H54 (cell line): ENCODE measurements around the gene PAX3.

Experiments
- DNase-seq: peaks from one replicate; pipeline ENCODE4 v3.0.0; 2011; ENCODE audit warnings: low spot score, mixed read lengths; ENCODE audit not compliant: insufficient read length
- FAIRE-seq: peaks from 3 replicates; lab custom pipeline; 2011; peaks lifted over from hg19 to GRCh38; lab: Jason Lieb, UNC
- POLR2A ChIP-seq: IDR thresholded peaks from 2 replicates; pipeline ENCODE4 v1.6.1; 2011; ENCODE audit warnings: low read depth, mild to moderate bottlenecking, low read length

The PAX3 gene

DNA sequence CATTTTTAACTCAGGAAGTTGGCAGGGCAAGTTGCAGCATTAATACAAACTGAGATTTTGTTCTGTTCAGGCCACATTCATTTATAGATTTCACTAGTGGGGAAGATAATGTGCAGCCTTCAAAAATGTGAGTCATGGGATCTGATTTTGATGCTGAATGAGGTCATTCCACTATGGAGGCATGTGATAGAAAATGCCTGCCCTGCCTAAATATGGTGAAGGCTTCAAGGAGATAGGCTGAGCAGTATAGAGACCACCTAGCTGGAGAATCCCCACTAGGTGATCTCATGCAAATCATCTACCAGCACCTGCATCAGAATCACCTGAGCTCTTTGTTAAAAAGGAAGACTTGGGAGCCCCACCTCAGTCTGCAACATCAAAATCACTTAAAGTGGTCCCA is 43.7 kb downstream of the PAX3 start:
- FAIRE-seq (no peak), DNase-seq (no peak)
- no peak for TF ChIP-seq POLR2A

DNA sequence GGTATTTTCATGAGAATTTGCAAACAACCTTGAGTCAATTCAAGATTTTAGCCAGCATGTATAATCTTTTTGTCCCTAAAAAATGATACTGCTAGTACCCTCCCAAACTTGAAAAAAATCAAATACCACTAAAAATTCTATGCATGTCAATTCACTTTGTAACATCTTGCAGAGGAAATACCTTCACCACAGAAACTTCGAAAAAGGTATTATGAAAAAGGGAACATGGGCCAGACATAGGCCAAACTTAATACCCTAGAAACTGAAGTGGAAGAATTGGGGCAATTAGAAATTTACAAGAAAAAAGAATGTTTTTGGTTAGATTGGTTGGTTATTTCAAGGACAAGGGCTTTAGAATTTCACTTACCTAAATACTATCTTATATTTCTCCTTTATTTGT is 48.5 kb downstream of the PAX3 start:
- no peak for FAIRE-seq
- no peak for DNase-seq
- no peak for TF ChIP-seq POLR2A

DNA sequence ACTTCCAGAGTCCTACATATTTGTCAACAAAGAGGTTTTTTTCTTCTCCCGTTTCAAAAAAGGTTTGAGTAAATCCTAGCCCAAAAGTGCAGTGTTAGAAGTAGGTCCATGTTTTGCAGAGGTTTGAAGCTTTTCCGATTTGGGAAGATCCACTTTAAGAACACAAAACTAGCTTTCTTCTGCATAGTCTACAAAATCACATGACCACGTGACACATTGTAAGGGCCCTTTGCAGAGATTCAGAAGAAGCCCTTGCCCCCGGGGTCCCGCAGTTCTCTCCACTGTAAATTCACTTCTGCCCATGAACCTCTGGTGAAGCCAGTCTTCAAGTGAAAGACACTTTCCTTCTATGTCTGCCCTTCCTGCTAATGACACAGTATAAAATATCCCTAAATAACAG is 49.4 kb downstream of the PAX3 start:
- no peak for FAIRE-seq
- no peak for DNase-seq
- no peak for TF ChIP-seq POLR2A

DNA sequence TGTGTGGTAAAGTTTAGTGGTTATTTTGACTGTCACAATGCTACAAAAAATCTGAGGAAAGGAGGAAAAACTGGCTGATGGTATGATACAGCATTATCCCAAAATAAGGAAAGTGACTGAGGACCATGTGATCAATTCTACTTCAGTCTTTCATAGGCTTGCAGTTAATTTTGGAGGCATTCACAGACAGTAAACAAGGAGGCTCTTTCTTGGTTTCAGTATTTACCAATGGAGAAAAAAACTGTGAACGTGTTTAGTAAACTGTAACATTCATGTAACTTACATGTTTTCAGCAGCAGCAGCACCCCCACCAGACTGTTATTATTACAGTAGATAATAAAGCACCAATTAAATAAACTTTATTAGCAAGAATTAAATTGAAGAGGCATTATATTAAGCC is 50.0 kb downstream of the PAX3 start:
- FAIRE-seq: no peak
- DNase-seq: no peak
- no peak for TF ChIP-seq POLR2A

DNA sequence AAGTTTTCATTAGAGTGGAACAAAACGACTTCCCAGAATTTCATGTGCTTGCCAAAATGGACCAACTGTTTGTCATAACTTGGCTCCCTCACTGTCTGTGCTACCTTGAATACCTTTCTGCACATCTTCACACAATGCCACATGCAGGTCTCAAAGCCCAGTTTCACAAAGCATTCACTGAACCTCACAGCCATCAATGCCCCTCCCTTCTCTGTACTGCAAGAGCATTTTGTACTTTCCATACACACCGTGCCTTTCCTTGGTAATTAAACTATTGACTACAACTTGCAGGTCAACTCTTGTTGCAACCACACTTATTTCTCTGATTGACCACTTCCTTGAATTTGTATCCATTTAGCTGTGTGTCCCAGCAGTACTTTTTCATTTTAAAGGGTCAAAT is 50.5 kb downstream of the PAX3 start:
- FAIRE-seq (no peak), DNase-seq (no peak)

DNA sequence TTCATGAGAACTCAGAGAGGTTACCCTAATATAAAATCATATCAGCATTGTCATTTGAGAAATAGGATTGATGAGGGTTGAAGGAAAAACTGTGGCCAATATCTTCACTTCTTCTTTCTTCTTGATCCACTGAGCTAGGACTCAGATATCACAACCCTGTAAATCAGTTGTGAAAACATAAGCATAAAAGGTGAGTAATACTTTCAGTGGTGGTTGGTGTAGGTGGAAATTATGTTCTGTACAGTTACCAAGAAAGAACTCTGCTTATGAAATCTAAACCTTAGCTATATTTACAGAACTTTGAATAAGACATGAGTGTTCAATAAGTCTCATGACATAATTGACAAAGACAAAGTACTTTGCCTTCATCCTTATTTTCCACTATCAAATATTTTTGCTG is 56.3 kb downstream of the PAX3 start:
- no peak for TF ChIP-seq POLR2A
- no peak for FAIRE-seq
- DNase-seq: no peak

More for the DNA sequence above, 50.5 kb downstream of the PAX3 start:
- no peak for TF ChIP-seq POLR2A

DNA sequence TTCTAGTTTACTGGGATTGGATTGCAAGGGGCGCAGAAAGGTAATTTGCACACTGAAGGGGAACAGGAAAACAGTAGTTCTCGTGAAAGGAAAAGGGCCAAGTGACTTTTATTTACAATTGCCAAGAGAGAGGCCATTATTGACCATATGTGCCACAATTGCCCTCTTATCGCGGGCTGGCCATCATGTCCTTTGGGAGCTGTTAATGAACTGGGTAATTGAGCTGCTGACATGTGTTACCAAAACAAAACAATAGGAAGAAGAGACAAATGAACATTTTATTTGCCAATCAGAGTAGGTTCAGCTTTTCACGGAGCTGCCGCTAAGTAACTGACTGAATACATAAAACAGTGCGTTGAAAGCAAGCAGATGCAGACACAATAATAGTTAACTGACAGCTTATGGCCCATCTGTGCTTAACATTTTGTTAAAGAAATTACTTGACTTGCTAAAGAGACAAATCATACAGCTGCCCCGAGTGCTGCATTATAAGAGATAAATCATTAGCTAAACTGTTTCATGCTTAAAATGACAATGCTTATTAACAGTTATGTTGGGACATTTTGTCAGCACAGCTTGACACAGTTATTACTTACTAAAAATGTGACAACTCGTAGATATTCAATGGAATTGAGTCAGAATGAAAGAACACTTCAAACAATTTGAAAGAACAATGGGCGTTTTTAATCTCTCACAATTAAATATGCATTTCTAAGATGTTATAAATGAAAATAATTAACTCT is 57.5 kb downstream of the PAX3 start:
- DNase-seq: no peak
- TF ChIP-seq POLR2A: no peak
- FAIRE-seq: no peak

DNA sequence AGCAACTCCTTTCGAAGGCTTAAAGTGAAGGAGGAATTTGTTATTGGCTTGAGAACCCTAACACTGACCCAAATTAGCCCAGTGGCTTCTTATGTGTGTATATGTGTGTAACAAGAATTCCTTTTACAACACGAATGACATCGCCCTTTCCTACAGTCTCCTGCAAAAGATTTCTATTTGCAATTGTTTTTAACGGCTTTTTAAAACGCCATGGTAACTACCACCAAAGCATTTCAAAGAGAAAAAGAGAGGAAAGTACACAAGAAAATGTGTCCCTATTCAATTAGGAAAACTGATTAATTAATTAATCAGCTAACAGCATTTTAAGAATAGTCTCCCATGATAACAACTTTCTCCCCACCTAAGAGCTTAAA is 58.1 kb downstream of the PAX3 start:
- FAIRE-seq (no peak), DNase-seq (no peak)
- no peak for TF ChIP-seq POLR2A

DNA sequence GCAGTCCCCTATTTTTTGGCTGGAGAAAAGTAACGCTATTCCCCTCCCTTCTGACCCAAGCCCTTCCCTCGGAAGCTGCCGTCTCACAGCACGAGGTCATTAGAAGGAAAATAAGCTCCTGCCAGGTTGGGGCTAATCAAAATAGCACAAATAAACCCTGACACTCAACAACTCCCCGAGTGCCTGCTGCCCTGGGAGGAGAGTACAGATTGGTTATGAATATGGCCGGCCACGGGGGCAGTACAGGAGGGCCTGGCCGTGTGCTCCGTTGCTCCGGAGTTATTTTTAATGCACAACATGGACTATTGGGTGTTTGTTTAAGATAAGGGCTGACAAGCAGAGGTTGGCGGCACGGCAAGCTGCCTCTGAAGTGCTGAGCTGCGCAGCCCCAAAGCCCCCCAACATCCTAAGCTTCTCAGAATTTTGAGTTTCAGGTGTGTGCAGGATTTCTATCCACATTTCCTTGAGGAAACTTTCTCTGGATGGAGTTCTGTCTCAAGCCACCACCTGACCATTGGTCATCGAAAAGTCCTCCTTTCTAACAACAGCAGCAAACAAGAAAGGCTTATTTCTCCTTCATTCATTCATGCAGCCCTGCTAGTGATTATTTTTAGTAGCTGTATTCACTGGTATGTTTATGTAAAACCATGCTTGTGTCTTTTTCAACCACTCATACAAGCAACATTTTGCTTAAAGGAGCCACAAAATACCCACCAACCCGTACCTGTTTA is 58.7 kb downstream of the PAX3 start:
- no peak for TF ChIP-seq POLR2A
- DNase-seq: no peak

DNA sequence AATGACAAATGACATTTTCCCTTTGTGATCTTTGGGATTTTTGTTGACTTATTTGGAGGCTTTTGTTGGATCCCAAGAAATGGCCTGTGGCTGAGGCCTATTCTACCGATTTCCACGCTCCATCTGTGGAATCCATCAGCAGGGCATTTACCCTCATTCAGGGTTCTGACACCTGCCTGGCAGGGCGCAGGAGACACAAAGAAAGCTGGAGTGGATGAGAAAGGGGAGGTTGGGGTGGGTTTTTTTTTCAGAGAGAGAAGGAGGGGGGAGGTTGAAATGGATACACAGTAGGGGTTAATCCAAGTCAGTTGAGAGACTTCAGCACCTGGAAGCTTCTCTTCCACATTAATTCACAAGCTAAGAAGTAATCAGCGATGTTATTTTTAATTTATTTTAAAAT is 59.7 kb downstream of the PAX3 start:
- TF ChIP-seq POLR2A: no peak
- DNase-seq (no peak), FAIRE-seq (no peak)

More for the DNA sequence above, 58.7 kb downstream of the PAX3 start:
- no peak for FAIRE-seq

DNA sequence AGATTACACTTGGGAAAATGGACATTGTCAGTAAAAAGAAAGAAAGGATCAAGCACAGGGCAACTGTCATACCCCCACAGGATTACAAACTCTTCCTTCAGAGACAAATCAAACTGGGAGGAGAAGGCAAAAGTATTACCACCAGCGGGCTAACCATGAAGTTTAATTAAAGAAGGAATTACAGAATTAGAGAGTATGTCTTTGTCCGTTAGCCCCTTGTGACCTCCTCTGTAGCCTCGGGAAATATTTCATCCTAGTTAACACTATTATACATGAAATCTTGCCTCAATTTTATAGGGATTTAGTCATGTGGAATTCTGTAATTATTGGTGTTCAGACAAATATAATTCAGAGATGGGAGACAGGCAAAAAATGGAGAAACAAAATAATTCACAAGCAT is 60.7 kb downstream of the PAX3 start:
- DNase-seq (no peak), FAIRE-seq (no peak)
- no peak for TF ChIP-seq POLR2A

DNA sequence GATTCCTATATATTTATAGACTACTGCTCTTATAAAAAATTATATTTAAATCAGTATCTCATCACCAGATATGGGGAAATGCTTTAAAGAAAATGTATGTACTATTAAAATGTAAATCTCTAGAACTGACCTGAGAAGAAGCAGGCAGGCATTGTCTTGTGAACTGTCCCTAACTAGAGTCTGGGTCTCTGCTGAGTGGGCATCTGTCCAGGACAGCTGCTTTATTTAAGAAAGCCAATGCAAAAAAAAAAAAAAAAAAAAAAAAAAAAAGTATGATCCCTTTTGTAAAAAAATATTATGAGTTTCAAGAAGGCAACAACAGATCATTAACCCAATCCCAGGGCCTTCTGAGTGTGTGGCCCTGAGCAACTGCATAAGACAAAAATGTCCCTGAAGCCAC is 66.0 kb downstream of the PAX3 start:
- TF ChIP-seq POLR2A: no peak
- DNase-seq (no peak), FAIRE-seq (no peak)

DNA sequence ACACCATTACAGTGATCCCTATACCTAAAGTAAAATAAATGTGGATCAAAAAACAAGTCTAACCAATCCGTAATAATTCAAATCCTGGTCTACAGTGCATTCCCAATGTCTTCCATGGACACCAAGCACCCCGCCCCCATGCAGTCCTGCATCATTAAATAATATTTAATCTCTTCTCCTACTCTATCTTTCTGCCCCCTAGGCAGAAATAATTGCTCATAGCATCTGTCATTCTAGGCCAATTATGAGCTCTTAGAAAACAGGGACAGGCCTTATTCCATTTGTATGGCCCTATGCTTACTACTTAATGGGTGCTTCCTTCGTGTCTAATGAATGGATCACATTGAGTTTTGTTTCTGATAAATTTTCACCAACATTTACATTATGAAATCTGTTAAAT is 66.4 kb downstream of the PAX3 start:
- DNase-seq: no peak
- TF ChIP-seq POLR2A: no peak
- no peak for FAIRE-seq

DNA sequence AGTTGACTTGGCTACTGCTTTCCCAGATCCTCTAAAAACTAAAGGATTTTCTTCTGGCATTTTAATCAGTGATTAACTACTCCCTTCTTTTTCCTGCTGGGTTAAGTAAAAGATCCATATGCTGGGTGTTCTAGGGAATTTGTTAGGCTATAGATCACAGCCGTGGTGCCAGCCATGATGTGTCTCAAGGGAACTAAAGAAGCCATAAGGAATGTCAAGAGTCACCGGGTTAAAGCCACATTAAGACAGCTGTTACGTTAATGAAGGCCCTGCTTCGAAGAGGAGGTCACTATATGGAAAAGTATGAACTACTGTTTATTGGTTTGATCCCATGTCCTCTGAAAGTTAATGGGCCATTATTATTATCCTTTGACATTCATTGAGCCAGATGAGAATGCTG is 70.7 kb downstream of the PAX3 start:
- TF ChIP-seq POLR2A: no peak
- no peak for FAIRE-seq
- DNase-seq: no peak

DNA sequence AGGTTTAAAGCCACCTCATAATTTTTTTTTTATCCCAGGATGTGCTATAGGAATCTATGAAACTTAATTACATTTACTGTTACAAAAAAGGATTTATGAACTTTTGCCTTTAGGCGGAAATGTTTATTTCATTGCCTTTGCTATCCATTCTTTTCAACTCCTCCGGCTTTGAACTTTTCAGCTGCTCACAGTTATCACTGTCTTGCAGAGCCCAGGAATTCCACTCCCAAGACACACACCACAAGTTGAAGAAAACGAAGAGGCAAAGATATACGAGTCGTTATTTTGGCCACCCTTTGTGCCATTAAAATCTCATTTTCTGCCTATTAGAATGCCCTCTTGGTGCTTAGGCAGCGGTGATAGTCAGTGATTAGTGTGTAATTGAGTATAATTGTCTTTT is 80.0 kb downstream of the PAX3 start:
- no peak for FAIRE-seq
- no peak for TF ChIP-seq POLR2A
- DNase-seq: no peak

DNA sequence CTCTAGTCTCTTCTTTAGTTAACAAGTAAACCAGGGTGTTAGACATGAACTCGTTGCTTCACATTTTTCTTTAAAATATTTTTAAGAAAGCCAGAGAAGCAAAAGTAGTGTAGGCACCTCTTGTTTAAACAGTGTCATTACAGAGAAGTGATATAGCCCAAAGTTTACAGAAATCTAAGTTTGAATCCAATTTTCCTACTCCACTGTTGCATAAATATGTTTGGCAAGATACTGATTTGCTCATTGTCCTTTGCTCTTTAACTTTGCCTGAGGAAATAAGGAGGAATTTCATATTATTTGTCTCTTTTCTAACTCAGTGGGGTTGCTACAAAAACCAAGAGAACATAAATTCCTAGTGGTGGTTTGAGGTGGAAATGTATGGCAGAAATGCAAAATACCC is 81.1 kb downstream of the PAX3 start:
- no peak for TF ChIP-seq POLR2A
- DNase-seq (no peak), FAIRE-seq (no peak)
